Thymus (tissue), 11 donors: ENCODE measurements around the gene URB1. TPM values are rescaled to one million over a fixed set of nuclear protein-coding genes. Genes with fewer than 3 reads are reported as not detected.
"Not testable (repeated sequence)": the region's sequence is repeated elsewhere in the genome, so short reads cannot be mapped to it uniquely, and the experiment has no call there.

ENCODE experiments used
- DNase-seq, 9 donors: peaks; one replicate each; pipeline ENCODE4 v3.0.0-alpha.2; 2013; ENCODE audit warnings: low spot score in 9 of 9, low read depth in 6 of 9, missing footprints in 1 of 9
- H3K27ac ChIP-seq, 2 donors: one replicate each; pipeline ENCODE4 v1.5.1; 2013; ENCODE audit warnings: control low read depth in 1 of 2, low read depth in 1 of 2, low read length in 1 of 2, mild to moderate bottlenecking in 1 of 2, moderate library complexity in 1 of 2
- H3K27me3 ChIP-seq, 2 donors: one replicate each; pipeline ENCODE4 v1.5.1; 2013; ENCODE audit warnings: low read length in 1 of 2; ENCODE audit not compliant: control insufficient read depth in 2 of 2, insufficient read depth in 1 of 2
- H3K36me3 ChIP-seq, 2 donors: one replicate each; pipeline ENCODE4 v1.5.1; 2013; ENCODE audit warnings: low read length in 1 of 2, mild to moderate bottlenecking in 1 of 2, moderate library complexity in 1 of 2; ENCODE audit not compliant: control insufficient read depth in 2 of 2, insufficient read depth in 2 of 2
- H3K4me1 ChIP-seq, 2 donors: one replicate each; pipeline ENCODE4 v1.5.1; 2013; ENCODE audit warnings: low read length in 2 of 2; ENCODE audit not compliant: control insufficient read depth in 2 of 2, insufficient read depth in 2 of 2
- H3K4me3 ChIP-seq, 2 donors: one replicate each; pipeline ENCODE4 v1.5.1; 2013; ENCODE audit warnings: low read length in 2 of 2, control low read depth in 1 of 2, mild to moderate bottlenecking in 1 of 2
- H3K9me3 ChIP-seq, 2 donors: one replicate each; pipeline ENCODE4 v1.5.1; 2013; ENCODE audit warnings: low read length in 1 of 2, mild to moderate bottlenecking in 1 of 2; ENCODE audit not compliant: control insufficient read depth in 2 of 2, insufficient read depth in 1 of 2
- WGBS: extraction: QIAGEN DNeasy Blood & Tissue Kit; methylation state at CpG from one replicate; pipeline ENCODE4 v1.1.7; 2013; 5-methylcytosine and 5-hydroxymethylcytosine counted together
- polyA plus RNA-seq: library from polyadenylated mRNA; stranded (reverse); fragments of 200-250 nt; gene quantifications from one replicate; pipeline ENCODE4 v1.2.3, GENCODE V29; 2013
- total RNA-seq: library from RNA; stranded (reverse); fragments of 120-200 nt; gene quantifications from one replicate; pipeline ENCODE4 v1.2.4, GENCODE V29; 2013
- donor health status: healthy.

Gene URB1
- total and polyA plus RNA-seq, 2 donors = 4.2 to 4.7 TPM

- H3K4me3 ChIP-seq = no peak overlapping the region
- no peak for DNase-seq
- no peaks in the 10 kb centered on the region for H3K9me3 ChIP-seq
- 98% methylated on average over 9 of the region's 9 CpGs for WGBS
- H3K27ac ChIP-seq = no peak overlapping the region
- H3K4me1 ChIP-seq = no peaks in the 10 kb centered on the region
- no peaks in the 10 kb centered on the region for H3K27me3 ChIP-seq
- peaks cover 16 to 29% of the 10 kb centered on the region in 2 donors for H3K36me3 ChIP-seq
Observed at GRCh38 chr21:32311621-32312020, 81.2 kb downstream of the URB1 start.

- H3K4me3 ChIP-seq, H3K9me3 ChIP-seq, DNase-seq, H3K4me1 ChIP-seq, H3K27ac ChIP-seq, H3K27me3 ChIP-seq: not testable (repeated sequence)
- WGBS = 98% methylated on average over 9 of the region's 9 CpGs
- peaks cover 11 to 25% of the 10 kb centered on the region in 2 donors for H3K36me3 ChIP-seq
Observed at GRCh38 chr21:32310976-32311375, 81.8 kb downstream of the URB1 start.

- 97% methylated on average over 7 of the region's 7 CpGs for WGBS
- DNase-seq = no peak
- H3K27ac ChIP-seq = no peak overlapping the region
- peaks cover 11 to 18% of the 10 kb centered on the region in 2 donors for H3K36me3 ChIP-seq
- no peak overlapping the region for H3K4me3 ChIP-seq
- H3K27me3 ChIP-seq = no peaks in the 10 kb centered on the region
- no peaks in the 10 kb centered on the region for H3K4me1 ChIP-seq
- H3K9me3 ChIP-seq = no peaks in the 10 kb centered on the region
Observed at GRCh38 chr21:32309906-32310460, 82.8 kb downstream of the URB1 start.

GRCh38 chr21:32308696-32309095, 84.1 kb downstream of the URB1 start:
- Histone ChIP-seq H3K4me1 (no peaks in the 10 kb centered on the region), H3K36me3 (peaks cover 6 to 12% of the 10 kb centered on the region in 2 donors), H3K9me3 (no peaks in the 10 kb centered on the region), H3K27ac (no peak overlapping the region), H3K4me3 (no peak overlapping the region), H3K27me3 (no peaks in the 10 kb centered on the region)
- DNase-seq = no peak
- 97% methylated on average over 10 of the region's 10 CpGs for WGBS

- Histone ChIP-seq H3K4me3 (no peak overlapping the region), H3K4me1 (no peaks in the 10 kb centered on the region), H3K9me3 (no peaks in the 10 kb centered on the region), H3K27me3 (no peaks in the 10 kb centered on the region), H3K27ac (no peak overlapping the region), H3K36me3 (peaks cover 2 to 12% of the 10 kb centered on the region in 2 donors)
- WGBS = 98% methylated on average over 4 of the region's 4 CpGs
- no peak for DNase-seq
Observed at GRCh38 chr21:32307706-32308105, 85.1 kb downstream of the URB1 start.

GRCh38 chr21:32306021-32306780, 86.6 kb downstream of the URB1 start:
- no peaks in the 10 kb centered on the region for H3K9me3 ChIP-seq
- no peak overlapping the region for H3K4me3 ChIP-seq
- H3K27me3 ChIP-seq = no peaks in the 10 kb centered on the region
- H3K27ac ChIP-seq = no peak overlapping the region
- WGBS = 89% methylated on average over 22 of the region's 22 CpGs
- H3K4me1 ChIP-seq = no peaks in the 10 kb centered on the region
- no peak for DNase-seq
- H3K36me3 ChIP-seq = peaks cover 0 to 2% of the 10 kb centered on the region in 2 donors

- no peak for DNase-seq
- Histone ChIP-seq H3K9me3 (no peaks in the 10 kb centered on the region), H3K36me3 (peaks cover 0 to 2% of the 10 kb centered on the region in 2 donors), H3K4me1 (no peaks in the 10 kb centered on the region), H3K27me3 (no peaks in the 10 kb centered on the region), H3K27ac (no peak overlapping the region), H3K4me3 (no peak overlapping the region)
- WGBS = 98% methylated on average over 7 of the region's 7 CpGs
Observed at GRCh38 chr21:32304998-32305397, 87.8 kb downstream of the URB1 start.

GRCh38 chr21:32303385-32303784, 89.4 kb downstream of the URB1 start:
- no peaks in the 10 kb centered on the region for H3K9me3 ChIP-seq
- no peak overlapping the region for H3K4me3 ChIP-seq
- no peak for DNase-seq
- peaks cover 0 to 2% of the 10 kb centered on the region in 2 donors for H3K36me3 ChIP-seq
- H3K4me1 ChIP-seq = no peaks in the 10 kb centered on the region
- H3K27ac ChIP-seq = no peak overlapping the region
- no peaks in the 10 kb centered on the region for H3K27me3 ChIP-seq
- WGBS = 100% methylated on average over 1 of the region's 1 CpG

- DNase-seq = no peak
- Histone ChIP-seq H3K4me1 (no peaks in the 10 kb centered on the region), H3K4me3 (no peak overlapping the region), H3K27ac (no peak overlapping the region), H3K9me3 (no peaks in the 10 kb centered on the region), H3K27me3 (no peaks in the 10 kb centered on the region), H3K36me3 (no peaks in the 10 kb centered on the region)
- WGBS = 98% methylated on average over 6 of the region's 6 CpGs
Observed at GRCh38 chr21:32302560-32302959, 90.3 kb downstream of the URB1 start.
